Nasal cavity respiratory epithelium epithelial cell of viscerocranial mucosa (primary cell): ENCODE measurements around the gene CEACAM5. TPM values are rescaled to one million over a fixed set of nuclear protein-coding genes. Genes with fewer than 3 reads are reported as not detected.

Source experiments
- total RNA-seq: library from RNA; depleted of rRNA; stranded (reverse); fragments of >200 nt; gene quantifications from 2 replicates; pipeline ENCODE4 v1.2.3, GENCODE V29; 2014

CEACAM5 gene
- 2.4 and 8.3 TPM in 2 replicates for total RNA-seq

DNA sequence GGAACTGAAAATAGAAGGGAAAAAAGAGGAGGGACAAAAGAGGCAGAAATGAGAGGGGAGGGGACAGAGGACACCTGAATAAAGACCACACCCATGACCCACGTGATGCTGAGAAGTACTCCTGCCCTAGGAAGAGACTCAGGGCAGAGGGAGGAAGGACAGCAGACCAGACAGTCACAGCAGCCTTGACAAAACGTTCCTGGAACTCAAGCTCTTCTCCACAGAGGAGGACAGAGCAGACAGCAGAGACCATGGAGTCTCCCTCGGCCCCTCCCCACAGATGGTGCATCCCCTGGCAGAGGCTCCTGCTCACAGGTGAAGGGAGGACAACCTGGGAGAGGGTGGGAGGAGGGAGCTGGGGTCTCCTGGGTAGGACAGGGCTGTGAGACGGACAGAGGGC, at the start of gene CEACAM5:
TSS of gene CEACAM5 (plus strand) at position 146 of the 400 bp plus-strand sequence. CDS start at position 252, 106 bp downstream.

GRCh38 chr19:41688098-41688497, 20.3 kb upstream of the CEACAM5 start, which contains the start of gene CEACAM7:
TSS of gene CEACAM7 (minus strand) at chr19:41688270. CDS start at chr19:41688165, 105 bp downstream.

GRCh38 chr19:41755328-41755913, 47.0 kb downstream of the CEACAM5 start, which contains the start of gene CEACAM6:
TSS of gene CEACAM6 (plus strand) at chr19:41755530. CDS start at chr19:41755639, 109 bp downstream.

Other genes starting within 250 kb of the CEACAM5 start
- gene CEACAM21, start 132.5 kb upstream of the CEACAM5 start, total RNA-seq: not detected in 2 replicates
- gene CEACAM4, start 81.6 kb upstream of the CEACAM5 start, total RNA-seq: not detected in 2 replicates
- gene CEACAM7, start 20.4 kb upstream of the CEACAM5 start, total RNA-seq: 0.34 and 2.2 TPM in 2 replicates
- gene CEACAM6, start 46.9 kb downstream of the CEACAM5 start, total RNA-seq: 9.6 and 23.3 TPM in 2 replicates
- gene CEACAM3, start 88.0 kb downstream of the CEACAM5 start, total RNA-seq: 0.07 TPM in 1 of 2 replicates, not detected in the other
- gene LYPD4, start 136.1 kb downstream of the CEACAM5 start, total RNA-seq: not detected in 2 replicates
- gene DMRTC2, start 136.4 kb downstream of the CEACAM5 start, total RNA-seq: not detected in 2 replicates
- 918 and 1,104 TPM in 2 replicates for gene RPS19, start 151.6 kb downstream of the CEACAM5 start, total RNA-seq
- gene CD79A, start 168.7 kb downstream of the CEACAM5 start, total RNA-seq: 0.07 TPM in 1 of 2 replicates, not detected in the other
- gene ARHGEF1, start 174.6 kb downstream of the CEACAM5 start, total RNA-seq: 27.3 and 30.3 TPM in 2 replicates
- under 0.01 and 0.14 TPM in 2 replicates for gene ERFL, start 219.8 kb downstream of the CEACAM5 start, total RNA-seq